Smooth muscle cell (in vitro differentiated cells): ENCODE measurements around the gene PTTG1. TPM values are rescaled to one million over a fixed set of nuclear protein-coding genes. Genes with fewer than 3 reads are reported as not detected.

Experiments used
- DNase-seq: peaks from one replicate; lab custom pipeline; 2025; ENCODE audit not compliant: unreplicated experiment; lab: John Stamatoyannopoulos, UW
- H2AFZ ChIP-seq: fragments of 200-600 bp; sonication (generic); 2 replicates; pipeline ENCODE4 v1.6.0; 2016; ENCODE audit warnings: antibody characterized with exemption, low read depth, mild to moderate bottlenecking
- H3F3A ChIP-seq: fragments of 200-600 bp; sonication (generic); 2 replicates; pipeline ENCODE4 v1.6.0; 2017; ENCODE audit warnings: antibody characterized with exemption, low read depth
- H3K27ac ChIP-seq: fragments of 200-600 bp; sonication (generic); 2 replicates; pipeline ENCODE4 v1.5.1; 2016; ENCODE audit warnings: low read depth, mild to moderate bottlenecking
- H3K27me3 ChIP-seq: fragments of 200-600 bp; sonication (generic); 2 replicates; pipeline ENCODE4 v1.6.1; 2016; ENCODE audit warnings: low read depth, mild to moderate bottlenecking
- H3K36me3 ChIP-seq: fragments of 200-600 bp; sonication (generic); 2 replicates; pipeline ENCODE4 v1.5.1; 2016; ENCODE audit warnings: low read depth
- H3K4me1 ChIP-seq: fragments of 200-600 bp; sonication (generic); 2 replicates; pipeline ENCODE4 v1.5.1; 2016; ENCODE audit warnings: low read depth
- H3K4me2 ChIP-seq: fragments of 200-600 bp; sonication (generic); 2 replicates; pipeline ENCODE4 v1.6.0; 2016; ENCODE audit warnings: mild to moderate bottlenecking
- H3K4me3 ChIP-seq: fragments of 200-600 bp; sonication (generic); 2 replicates; pipeline ENCODE4 v1.5.1; 2016; ENCODE audit warnings: mild to moderate bottlenecking
- H3K79me2 ChIP-seq: fragments of 200-600 bp; sonication (generic); 2 replicates; pipeline ENCODE4 v1.6.0; 2016; ENCODE audit warnings: low read depth, mild to moderate bottlenecking
- H3K9ac ChIP-seq: fragments of 200-600 bp; sonication (generic); 2 replicates; pipeline ENCODE4 v1.6.0; 2016; ENCODE audit warnings: low read depth
- H3K9me3 ChIP-seq: fragments of 200-600 bp; sonication (generic); replicated peaks from 2 replicates; pipeline ENCODE4 v1.5.1; 2016; ENCODE audit warnings: low read depth
- H4K20me1 ChIP-seq: fragments of 200-600 bp; sonication (generic); 2 replicates; pipeline ENCODE4 v1.6.0; 2016; ENCODE audit warnings: low read depth
- CTCF ChIP-seq: fragments of 200-600 bp; sonication (generic); IDR thresholded peaks from 2 replicates; pipeline ENCODE4 v1.5.1; 2017; ENCODE audit warnings: borderline replicate concordance, mild to moderate bottlenecking, antibody characterized with exemption; ENCODE audit not compliant: insufficient read depth, poor library complexity, severe bottlenecking
- WGBS: methylation state at CpG from one replicate; pipeline ENCODE4 v1.1.7; 2016; ENCODE audit warnings: low lambda C conversion rate; 5-methylcytosine and 5-hydroxymethylcytosine counted together
- polyA plus RNA-seq: library from polyadenylated mRNA; unstranded; fragments of >200 nt; fragmentation: Nextera tagmentation; extraction: Ambion mirVana; gene quantifications from 2 replicates; pipeline ENCODE4 v1.2.1, GENCODE V29; 2016
- total RNA-seq: library from RNA; depleted of rRNA; stranded (reverse); fragments of >200 nt; gene quantifications from 2 replicates; pipeline ENCODE4 v1.2.3, GENCODE V29; 2014

PTTG1 gene
- total and polyA plus RNA-seq, 2 experiments from 2014 or later = 92.3 to 98.7 TPM

GRCh38 chr5:160463740-160464465, 42.2 kb downstream of the PTTG1 start:
- Histone ChIP-seq H3F3A (peaks cover 6% of the 10 kb centered on the region), H2AFZ (no peak overlapping the region), H3K9me3 (no peaks in the 10 kb centered on the region), H3K36me3 (no peaks in the 10 kb centered on the region), H3K27ac (peak overlapping the region; percentile 3), H3K4me1 (no peaks in the 10 kb centered on the region), H4K20me1 (no peaks in the 10 kb centered on the region), H3K9ac (no peak overlapping the region), H3K4me3 (no peak overlapping the region), H3K27me3 (no peaks in the 10 kb centered on the region), H3K79me2 (peaks cover 4% of the 10 kb centered on the region), H3K4me2 (peak overlapping the region; percentile 13)
- no peak for TF ChIP-seq CTCF
- WGBS = 65% methylated on average over 7 of the region's 7 CpGs
- DNase-seq = no peak

- peaks cover 6% of the 10 kb centered on the region for H3F3A ChIP-seq
- TF ChIP-seq CTCF = no peak
- no peak overlapping the region for H3K4me2 ChIP-seq
- H3K9me3 ChIP-seq = no peaks in the 10 kb centered on the region
- H3K27ac ChIP-seq = no peak overlapping the region
- H3K27me3 ChIP-seq = no peaks in the 10 kb centered on the region
- WGBS = 66% methylated on average over 4 of the region's 4 CpGs
- no peak overlapping the region for H2AFZ ChIP-seq
- H3K9ac ChIP-seq = no peak overlapping the region
- peaks cover 9% of the 10 kb centered on the region for H3K79me2 ChIP-seq
- DNase-seq = no peak
- H3K4me3 ChIP-seq = no peak overlapping the region
- no peaks in the 10 kb centered on the region for H3K36me3 ChIP-seq
- no peaks in the 10 kb centered on the region for H4K20me1 ChIP-seq
- no peaks in the 10 kb centered on the region for H3K4me1 ChIP-seq
These were observed 42.8 kb downstream of the PTTG1 start for GRCh38 chr5:160464466-160464797.

GRCh38 chr5:160466116-160466515, 44.5 kb downstream of the PTTG1 start:
- peaks cover 26% of the 10 kb centered on the region for H3K79me2 ChIP-seq
- no peak for DNase-seq
- no peaks in the 10 kb centered on the region for H3K9me3 ChIP-seq
- H3K4me3 ChIP-seq = no peak overlapping the region
- peaks cover 6% of the 10 kb centered on the region for H3K4me1 ChIP-seq
- no peaks in the 10 kb centered on the region for H4K20me1 ChIP-seq
- H3K9ac ChIP-seq = no peak overlapping the region
- peak overlapping the region; percentile 86 for H3K27ac ChIP-seq
- no peaks in the 10 kb centered on the region for H3K27me3 ChIP-seq
- 69% methylated on average over 5 of the region's 5 CpGs for WGBS
- H3K36me3 ChIP-seq = no peaks in the 10 kb centered on the region
- H3F3A ChIP-seq = peaks cover 9% of the 10 kb centered on the region
- no peak overlapping the region for H2AFZ ChIP-seq
- peak overlapping the region; percentile 85 for H3K4me2 ChIP-seq
- no peak for TF ChIP-seq CTCF
